Fibroblast of lung (primary cell): ENCODE data around the gene SYTL3. TPM values are rescaled to one million over a fixed set of nuclear protein-coding genes. Genes with fewer than 3 reads are reported as not detected.

Experiments used
- DNase-seq, 2 donors: peaks; one replicate each; pipeline versions ENCODE4 v3.0.0 to v3.0.0-alpha.2; 2010; ENCODE audit warnings: low read depth in 2 of 2
- H2AFZ ChIP-seq: 2 replicates; pipeline ENCODE4 v1.5.1; 2012; ENCODE audit warnings: low read length, control low read depth, inconsistent platforms
- H3K27ac ChIP-seq: 2 replicates; pipeline ENCODE4 v1.5.1; 2011; ENCODE audit warnings: low read length, control low read depth; ENCODE audit not compliant: insufficient read depth
- H3K27me3 ChIP-seq: 2 replicates; pipeline ENCODE4 v1.5.1; 2011; ENCODE audit warnings: mild to moderate bottlenecking, low read length; ENCODE audit not compliant: control insufficient read depth, insufficient read depth
- H3K36me3 ChIP-seq: 2 replicates; pipeline ENCODE4 v1.5.1; 2011; ENCODE audit warnings: low read length; ENCODE audit not compliant: control insufficient read depth, insufficient read depth
- H3K4me1 ChIP-seq: 2 replicates; pipeline ENCODE4 v1.5.1; 2011; ENCODE audit warnings: low read length; ENCODE audit not compliant: control insufficient read depth, insufficient read depth; ENCODE audit errors: extremely low read depth
- H3K4me2 ChIP-seq: 2 replicates; pipeline ENCODE4 v1.5.1; 2011; ENCODE audit warnings: low read length, control low read depth; ENCODE audit not compliant: insufficient read depth; ENCODE audit errors: extremely low read depth
- H3K4me3 ChIP-seq, 4 experiments: fragments of 200-600 bp in 1 of 4; sonication (generic) in 1 of 4; replicated peaks in 1 of 4; 2 replicates each; pipeline ENCODE4 v1.5.1; 2011 to 2016; ENCODE audit warnings: low read length in 4 of 4, low read depth in 3 of 4, mild to moderate bottlenecking in 3 of 4, control low read depth in 2 of 4, inconsistent platforms in 1 of 4, mixed read lengths in 1 of 4; ENCODE audit not compliant: insufficient read depth in 1 of 4; ENCODE audit errors: control extremely low read depth in 1 of 4
- H3K79me2 ChIP-seq: 2 replicates; pipeline ENCODE4 v1.5.1; 2012; ENCODE audit warnings: mild to moderate bottlenecking, low read length, inconsistent platforms; ENCODE audit not compliant: control insufficient read depth, insufficient read depth
- H3K9ac ChIP-seq: 2 replicates; pipeline ENCODE4 v1.5.1; 2011; ENCODE audit warnings: mild to moderate bottlenecking, low read length, control low read depth; ENCODE audit not compliant: insufficient read depth
- H3K9me3 ChIP-seq: 2 replicates; pipeline ENCODE4 v1.5.1; 2012; ENCODE audit warnings: low read depth, low read length; ENCODE audit not compliant: control insufficient read depth, insufficient read depth
- H4K20me1 ChIP-seq: 2 replicates; pipeline ENCODE4 v1.5.1; 2011; ENCODE audit warnings: low read length; ENCODE audit not compliant: control insufficient read depth, insufficient read depth; ENCODE audit errors: extremely low read depth
- EZH2 ChIP-seq: IDR thresholded peaks from 2 replicates; pipeline ENCODE4 v1.5.1; 2012; ENCODE audit warnings: low read length, control low read depth, mild to moderate bottlenecking; ENCODE audit errors: missing control alignments
- polyA plus RNA-seq, 2 donors: library from polyadenylated mRNA; depleted of rRNA in 1 of 2; stranded (reverse) in 1 of 2; unstranded in 1 of 2; fragments of >200 nt; gene quantifications; 2 replicates each; pipeline ENCODE4 v1.2.1, GENCODE V29; 2011 to 2012; ENCODE audit warnings: missing spikeins in 1 of 2
- total RNA-seq: library from RNA; depleted of rRNA; stranded (reverse); fragments of >200 nt; gene quantifications from 2 replicates; pipeline ENCODE4 v1.2.1, GENCODE V29; 2014
- TF ChIP-seq, protein P1 (sequence below), 2 donors: IDR thresholded peaks in 1 of 2; conservative IDR thresholded peaks in 1 of 2; 1 replicate in 1 of 2; 2 replicates in 1 of 2; pipeline ENCODE4 v1.5.1; 2011 to 2012; ENCODE audit warnings: low read length in 2 of 2, control low read depth in 1 of 2, inconsistent platforms in 1 of 2, low read depth in 1 of 2, mild to moderate bottlenecking in 1 of 2

SYTL3 gene
- total and polyA plus RNA-seq, 2 donors (not counting 1 experiment from before 2014, with no cell fraction given) = 0.76 to 4.6 TPM

- peaks cover 3% of the 10 kb centered on the region for H3K4me1 ChIP-seq
- DNase-seq = no peak
- no peak overlapping the region for H3K4me3 ChIP-seq
- TF ChIP-seq EZH2 = no peak
- TF ChIP-seq, protein P1, sequence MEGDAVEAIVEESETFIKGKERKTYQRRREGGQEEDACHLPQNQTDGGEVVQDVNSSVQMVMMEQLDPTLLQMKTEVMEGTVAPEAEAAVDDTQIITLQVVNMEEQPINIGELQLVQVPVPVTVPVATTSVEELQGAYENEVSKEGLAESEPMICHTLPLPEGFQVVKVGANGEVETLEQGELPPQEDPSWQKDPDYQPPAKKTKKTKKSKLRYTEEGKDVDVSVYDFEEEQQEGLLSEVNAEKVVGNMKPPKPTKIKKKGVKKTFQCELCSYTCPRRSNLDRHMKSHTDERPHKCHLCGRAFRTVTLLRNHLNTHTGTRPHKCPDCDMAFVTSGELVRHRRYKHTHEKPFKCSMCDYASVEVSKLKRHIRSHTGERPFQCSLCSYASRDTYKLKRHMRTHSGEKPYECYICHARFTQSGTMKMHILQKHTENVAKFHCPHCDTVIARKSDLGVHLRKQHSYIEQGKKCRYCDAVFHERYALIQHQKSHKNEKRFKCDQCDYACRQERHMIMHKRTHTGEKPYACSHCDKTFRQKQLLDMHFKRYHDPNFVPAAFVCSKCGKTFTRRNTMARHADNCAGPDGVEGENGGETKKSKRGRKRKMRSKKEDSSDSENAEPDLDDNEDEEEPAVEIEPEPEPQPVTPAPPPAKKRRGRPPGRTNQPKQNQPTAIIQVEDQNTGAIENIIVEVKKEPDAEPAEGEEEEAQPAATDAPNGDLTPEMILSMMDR (conservative IDR thresholded peaks at IDR 0.05 in 1 of 2, IDR thresholded peaks at IDR 0.05 in 1 of 2; ENCODE audit: low read depth in 1 of 2, low read length in 2 of 2) = no peak
- H4K20me1 ChIP-seq = no peaks in the 10 kb centered on the region
- H3K36me3 ChIP-seq = no peaks in the 10 kb centered on the region
- H3K27me3 ChIP-seq = no peaks in the 10 kb centered on the region
- H3K79me2 ChIP-seq = no peaks in the 10 kb centered on the region
- H3K9ac ChIP-seq = no peak overlapping the region
- H2AFZ ChIP-seq = no peak overlapping the region
- no peak overlapping the region for H3K27ac ChIP-seq
- H3K9me3 ChIP-seq = no peaks in the 10 kb centered on the region
- no peak overlapping the region for H3K4me2 ChIP-seq
Measured at GRCh38 chr6:158717341-158718330, 67.8 kb downstream of the SYTL3 start.

DNA sequence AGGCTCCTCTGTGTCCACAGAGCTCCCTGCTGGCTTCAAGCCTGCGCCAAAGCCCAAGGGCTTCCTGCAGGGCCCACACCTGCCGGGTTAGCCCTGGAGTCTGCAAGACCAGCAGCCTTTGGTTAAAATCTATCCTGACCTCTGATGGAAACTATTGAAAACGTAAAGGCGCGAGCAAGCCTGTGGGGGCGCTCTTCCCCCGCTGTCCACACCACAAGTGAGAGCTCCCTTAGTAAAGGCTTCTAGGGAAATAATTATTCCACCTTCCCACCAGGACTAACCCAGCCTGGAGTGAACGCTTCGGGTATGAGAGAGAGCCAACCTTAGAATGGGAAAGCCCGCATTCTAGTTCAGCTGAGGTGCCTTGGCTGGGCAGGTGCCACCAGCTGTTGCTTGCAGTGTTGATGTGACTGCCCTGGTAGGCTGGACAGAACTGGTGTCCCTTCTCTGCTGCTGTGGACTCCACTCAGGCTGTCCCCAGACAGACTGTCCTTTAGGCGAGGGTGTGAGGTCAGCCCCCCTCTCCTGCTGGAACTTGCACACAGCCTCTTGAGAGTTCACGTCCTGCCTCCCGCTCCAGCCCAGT lies 68.7 kb downstream of the SYTL3 start:
- Histone ChIP-seq H3K4me3 (no peak overlapping the region), H3K9me3 (no peaks in the 10 kb centered on the region), H3K79me2 (no peaks in the 10 kb centered on the region), H3K9ac (no peak overlapping the region), H3K27me3 (no peaks in the 10 kb centered on the region), H3K4me1 (peaks cover 3% of the 10 kb centered on the region), H2AFZ (no peak overlapping the region), H4K20me1 (no peaks in the 10 kb centered on the region), H3K4me2 (no peak overlapping the region), H3K36me3 (no peaks in the 10 kb centered on the region), H3K27ac (no peak overlapping the region)
- TF ChIP-seq, protein P1 (conservative IDR thresholded peaks at IDR 0.05 in 1 of 2, IDR thresholded peaks at IDR 0.05 in 1 of 2; ENCODE audit: low read depth in 1 of 2, low read length in 2 of 2) = peak; percentile 39 to 57
- TF ChIP-seq EZH2 = no peak
- DNase-seq = no peak

GRCh38 chr6:158722176-158722729 lies 72.4 kb downstream of the SYTL3 start:
- no peaks in the 10 kb centered on the region for H3K27me3 ChIP-seq
- H2AFZ ChIP-seq = no peak overlapping the region
- no peak for TF ChIP-seq EZH2
- TF ChIP-seq, protein P1 (conservative IDR thresholded peaks at IDR 0.05 in 1 of 2, IDR thresholded peaks at IDR 0.05 in 1 of 2; ENCODE audit: low read depth in 1 of 2, low read length in 2 of 2) = no peak
- H4K20me1 ChIP-seq = no peaks in the 10 kb centered on the region
- H3K9ac ChIP-seq = no peak overlapping the region
- no peaks in the 10 kb centered on the region for H3K9me3 ChIP-seq
- no peak overlapping the region for H3K27ac ChIP-seq
- H3K4me3 ChIP-seq = no peak overlapping the region
- peaks cover 3% of the 10 kb centered on the region for H3K4me1 ChIP-seq
- no peaks in the 10 kb centered on the region for H3K36me3 ChIP-seq
- H3K79me2 ChIP-seq = no peaks in the 10 kb centered on the region
- H3K4me2 ChIP-seq = no peak overlapping the region
- DNase-seq = no peak
